NB4 (cell line): ENCODE results near the gene BANP.

ENCODE experiments used
- MYC ChIP-seq: IDR thresholded peaks from 2 replicates; pipeline ENCODE4 v1.6.1; 2011; ENCODE audit warnings: low read depth, low read length
- POLR2A ChIP-seq: IDR thresholded peaks from 2 replicates; pipeline ENCODE4 v1.6.1; 2011; ENCODE audit warnings: mild to moderate bottlenecking; ENCODE audit not compliant: insufficient read length; ENCODE audit errors: extremely low read depth
- TF ChIP-seq, protein P1 (sequence below): IDR thresholded peaks from 2 replicates; pipeline ENCODE4 v1.6.1; 2011; ENCODE audit warnings: low read depth, low read length
- TF ChIP-seq, protein P2 (sequence below): IDR thresholded peaks from one replicate; pipeline ENCODE4 v1.5.1; 2012; ENCODE audit warnings: low read depth, low read length

DNA sequence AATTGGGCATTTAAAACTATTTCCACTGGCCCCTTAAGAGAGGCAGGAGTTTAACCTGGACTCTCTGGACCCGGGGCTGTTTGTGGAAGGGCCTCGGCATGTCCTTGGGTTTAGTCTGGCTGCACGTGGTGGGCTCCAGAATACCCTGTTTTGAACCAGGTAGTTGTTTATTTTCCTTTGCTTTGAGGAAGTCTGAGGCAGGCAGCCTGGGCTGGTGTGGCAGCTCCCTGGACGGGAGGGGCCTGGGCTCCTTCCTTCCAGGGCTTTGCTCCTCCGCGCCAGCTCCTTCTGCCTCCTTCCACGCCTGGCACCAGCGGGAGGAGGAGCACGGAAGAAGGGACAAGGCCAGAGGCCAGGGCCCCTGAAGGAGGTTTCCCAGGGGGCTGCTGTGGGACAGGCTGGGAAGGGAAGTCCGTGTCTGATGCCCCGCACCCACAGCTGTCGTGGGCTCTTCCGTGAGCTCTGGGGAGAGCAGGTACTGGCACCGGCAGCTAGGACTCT lies 15.5 kb downstream of the BANP start:
- TF ChIP-seq MYC (no peak), POLR2A (no peak)
- TF ChIP-seq, protein P1, sequence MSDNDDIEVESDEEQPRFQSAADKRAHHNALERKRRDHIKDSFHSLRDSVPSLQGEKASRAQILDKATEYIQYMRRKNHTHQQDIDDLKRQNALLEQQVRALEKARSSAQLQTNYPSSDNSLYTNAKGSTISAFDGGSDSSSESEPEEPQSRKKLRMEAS: no peak
- TF ChIP-seq, protein P2, sequence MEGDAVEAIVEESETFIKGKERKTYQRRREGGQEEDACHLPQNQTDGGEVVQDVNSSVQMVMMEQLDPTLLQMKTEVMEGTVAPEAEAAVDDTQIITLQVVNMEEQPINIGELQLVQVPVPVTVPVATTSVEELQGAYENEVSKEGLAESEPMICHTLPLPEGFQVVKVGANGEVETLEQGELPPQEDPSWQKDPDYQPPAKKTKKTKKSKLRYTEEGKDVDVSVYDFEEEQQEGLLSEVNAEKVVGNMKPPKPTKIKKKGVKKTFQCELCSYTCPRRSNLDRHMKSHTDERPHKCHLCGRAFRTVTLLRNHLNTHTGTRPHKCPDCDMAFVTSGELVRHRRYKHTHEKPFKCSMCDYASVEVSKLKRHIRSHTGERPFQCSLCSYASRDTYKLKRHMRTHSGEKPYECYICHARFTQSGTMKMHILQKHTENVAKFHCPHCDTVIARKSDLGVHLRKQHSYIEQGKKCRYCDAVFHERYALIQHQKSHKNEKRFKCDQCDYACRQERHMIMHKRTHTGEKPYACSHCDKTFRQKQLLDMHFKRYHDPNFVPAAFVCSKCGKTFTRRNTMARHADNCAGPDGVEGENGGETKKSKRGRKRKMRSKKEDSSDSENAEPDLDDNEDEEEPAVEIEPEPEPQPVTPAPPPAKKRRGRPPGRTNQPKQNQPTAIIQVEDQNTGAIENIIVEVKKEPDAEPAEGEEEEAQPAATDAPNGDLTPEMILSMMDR: no peak
